SJSA1 (cell line): ENCODE data around the gene SPDYE4. TPM values are rescaled to one million over a fixed set of nuclear protein-coding genes. Genes with fewer than 3 reads are reported as not detected.

Experiments
- DNase-seq, 2 experiments: peaks; one replicate each; pipeline ENCODE4 v3.0.0-alpha.2; 2015 to 2020; ENCODE audit warnings: low spot score in 2 of 2, low read depth in 1 of 2
- H3K27ac ChIP-seq: fragments of 250-450 bp; sonication (Bioruptor Pico); 2 replicates; pipeline ENCODE4 v1.5.1; 2020; ENCODE audit warnings: mild to moderate bottlenecking, moderate library complexity
- H3K27me3 ChIP-seq: fragments of 250-450 bp; sonication (Bioruptor Pico); replicated peaks from 2 replicates; pipeline ENCODE4 v1.5.1; 2020; ENCODE audit warnings: mild to moderate bottlenecking, moderate library complexity
- H3K36me3 ChIP-seq: fragments of 250-450 bp; sonication (Bioruptor Pico); 2 replicates; pipeline ENCODE4 v1.5.1; 2020; ENCODE audit warnings: mild to moderate bottlenecking
- H3K4me1 ChIP-seq: fragments of 250-450 bp; sonication (Bioruptor Pico); replicated peaks from 2 replicates; pipeline ENCODE4 v1.6.1; 2021; ENCODE audit warnings: mild to moderate bottlenecking
- H3K4me3 ChIP-seq: fragments of 250-450 bp; sonication (Bioruptor Pico); 2 replicates; pipeline ENCODE4 v1.5.1; 2020; ENCODE audit warnings: mild to moderate bottlenecking
- H3K9me3 ChIP-seq: fragments of 250-450 bp; sonication (Bioruptor Pico); replicated peaks from 2 replicates; pipeline ENCODE4 v1.5.1; 2020; ENCODE audit warnings: mild to moderate bottlenecking
- total RNA-seq: library from RNA; depleted of rRNA; stranded (reverse); fragments of >200 nt; shearing (Covaris generic); gene quantifications from 2 replicates; pipeline ENCODE4 v1.2.3, GENCODE V29; 2014

The SPDYE4 gene
- total RNA-seq, 1 experiment from 2014 or later: not detected

DNA sequence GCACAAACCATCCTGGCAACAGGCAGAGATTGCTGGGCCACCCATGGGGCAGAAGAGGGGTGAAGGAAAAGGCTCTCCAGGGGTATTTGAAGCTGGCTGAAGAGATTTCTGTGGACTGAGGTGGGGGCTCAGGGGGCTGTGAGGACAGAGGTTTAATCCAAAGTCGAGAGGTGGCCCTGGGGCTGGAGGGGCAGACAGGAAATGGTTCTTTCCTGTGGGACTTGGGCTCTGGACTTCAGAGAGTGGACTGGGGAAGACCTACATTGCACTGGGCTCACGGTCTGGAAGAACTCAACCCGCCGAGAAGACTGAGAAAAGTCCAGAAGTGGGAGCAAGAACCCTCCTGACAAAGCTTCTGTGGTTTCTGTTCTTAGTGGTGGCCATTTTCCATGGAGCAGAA, 16.6 kb downstream of the SPDYE4 start:
- Histone ChIP-seq H3K27me3 (no peaks in the 10 kb centered on the region), H3K27ac (no peak overlapping the region), H3K4me3 (no peak overlapping the region), H3K4me1 (peaks cover 13% of the 10 kb centered on the region), H3K9me3 (no peaks in the 10 kb centered on the region; the same call in 1 of the 2 replicates), H3K36me3 (no peaks in the 10 kb centered on the region)
- no peak for DNase-seq

DNA sequence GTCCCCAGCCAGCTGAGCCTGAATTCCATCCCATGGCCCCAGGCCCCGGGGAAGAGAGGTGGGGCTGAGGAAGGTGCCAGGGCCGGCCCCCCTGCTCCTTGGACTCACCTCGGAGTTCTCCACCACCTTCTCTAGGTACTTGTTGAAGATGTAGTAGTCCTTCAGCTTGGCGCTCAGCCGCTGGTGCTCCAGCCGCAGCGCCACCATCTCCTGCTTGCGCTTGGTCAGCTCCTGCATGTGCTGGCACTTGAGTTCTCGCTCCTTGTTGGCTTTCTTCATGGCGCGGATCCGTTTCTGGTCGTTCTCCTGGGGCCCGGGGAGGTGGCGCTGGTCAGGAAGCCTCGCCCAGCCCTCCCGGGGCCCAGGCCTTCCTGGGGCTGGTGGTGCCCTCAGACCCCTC, 17.0 kb downstream of the SPDYE4 start:
- peaks cover 11% of the 10 kb centered on the region for H3K4me1 ChIP-seq
- H3K27me3 ChIP-seq: no peaks in the 10 kb centered on the region

DNA sequence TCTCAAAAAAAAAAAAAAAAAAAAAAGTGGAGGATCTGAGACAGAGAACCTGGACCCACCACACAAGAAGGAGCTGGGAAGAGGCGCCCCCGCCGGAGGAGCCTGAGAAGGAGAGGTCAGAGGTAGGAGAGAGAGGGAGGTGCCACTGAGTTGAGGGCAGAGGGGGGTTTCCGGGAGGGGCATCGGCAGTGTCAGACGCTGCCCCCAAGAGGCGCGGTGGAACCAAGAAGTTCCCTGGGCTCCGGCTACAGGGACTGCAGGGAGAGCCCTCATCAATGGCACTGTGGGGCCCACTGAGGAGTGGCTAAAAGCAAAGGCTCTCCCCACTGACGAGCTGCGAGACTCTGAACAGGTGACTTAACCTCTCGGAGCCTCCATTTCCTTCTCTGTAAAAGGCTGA, 17.9 kb downstream of the SPDYE4 start:
- H3K36me3 ChIP-seq: no peaks in the 10 kb centered on the region

More for the DNA sequence above, 17.0 kb downstream of the SPDYE4 start:
- Histone ChIP-seq H3K4me3 (no peak overlapping the region), H3K36me3 (no peaks in the 10 kb centered on the region), H3K27ac (no peak overlapping the region), H3K9me3 (no peaks in the 10 kb centered on the region; the same call in 1 of the 2 replicates)
- DNase-seq: no peak

DNA sequence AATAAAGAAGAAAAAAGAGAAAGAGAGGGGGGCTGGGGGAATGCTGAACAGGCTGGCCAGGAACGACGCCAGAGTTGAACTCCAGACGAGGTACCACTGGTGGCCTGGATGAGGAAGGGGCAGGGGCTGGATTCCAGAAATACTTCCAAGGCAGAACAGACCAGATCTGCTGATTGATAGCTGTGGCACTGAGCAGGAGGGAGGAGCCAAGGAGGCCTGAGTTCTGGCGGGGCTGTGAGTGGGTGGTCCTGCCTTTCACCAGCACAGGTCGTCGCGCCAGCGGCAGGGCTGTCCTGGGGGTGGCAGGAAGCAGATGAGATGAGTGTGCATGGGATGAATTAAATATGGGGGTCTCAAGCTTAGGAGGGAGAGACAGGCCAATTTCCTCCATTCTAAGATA, 19.2 kb downstream of the SPDYE4 start:
- Histone ChIP-seq H3K4me1 (peaks cover 4% of the 10 kb centered on the region), H3K4me3 (no peak overlapping the region), H3K9me3 (no peaks in the 10 kb centered on the region), H3K27me3 (no peaks in the 10 kb centered on the region), H3K36me3 (no peaks in the 10 kb centered on the region), H3K27ac (no peak overlapping the region)
- no peak for DNase-seq

More for the DNA sequence above, 17.9 kb downstream of the SPDYE4 start:
- Histone ChIP-seq H3K27me3 (no peaks in the 10 kb centered on the region), H3K9me3 (no peaks in the 10 kb centered on the region), H3K27ac (no peak overlapping the region), H3K4me3 (no peak overlapping the region), H3K4me1 (peaks cover 7% of the 10 kb centered on the region)
- no peak for DNase-seq

DNA sequence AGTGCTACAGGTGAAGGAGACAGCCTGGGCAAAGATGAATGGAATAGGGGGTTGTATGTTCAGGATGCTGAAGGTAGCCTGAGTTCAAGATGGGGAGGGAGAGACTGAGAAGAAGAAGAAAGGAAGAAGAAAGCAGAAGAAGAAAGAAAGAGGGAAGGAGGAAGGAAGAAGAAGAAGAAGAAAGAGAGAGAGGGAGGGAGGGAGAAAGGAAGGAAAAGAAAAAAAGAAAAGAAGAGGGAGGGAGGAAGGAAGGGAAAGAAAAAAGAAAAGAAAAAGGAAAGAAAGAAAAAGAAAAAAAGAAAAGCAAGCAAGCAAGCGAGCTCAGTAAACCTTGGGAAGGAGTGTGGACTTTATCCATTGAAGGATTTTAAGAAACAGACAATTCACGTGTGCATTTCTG, 21.6 kb downstream of the SPDYE4 start:
- H3K4me1 ChIP-seq: peaks cover 14% of the 10 kb centered on the region
- H3K27me3 ChIP-seq: no peaks in the 10 kb centered on the region
- no peak overlapping the region for H3K27ac ChIP-seq
- no peak overlapping the region for H3K4me3 ChIP-seq
- no peaks in the 10 kb centered on the region for H3K36me3 ChIP-seq
- H3K9me3 ChIP-seq: no peaks in the 10 kb centered on the region
- no peak for DNase-seq

DNA sequence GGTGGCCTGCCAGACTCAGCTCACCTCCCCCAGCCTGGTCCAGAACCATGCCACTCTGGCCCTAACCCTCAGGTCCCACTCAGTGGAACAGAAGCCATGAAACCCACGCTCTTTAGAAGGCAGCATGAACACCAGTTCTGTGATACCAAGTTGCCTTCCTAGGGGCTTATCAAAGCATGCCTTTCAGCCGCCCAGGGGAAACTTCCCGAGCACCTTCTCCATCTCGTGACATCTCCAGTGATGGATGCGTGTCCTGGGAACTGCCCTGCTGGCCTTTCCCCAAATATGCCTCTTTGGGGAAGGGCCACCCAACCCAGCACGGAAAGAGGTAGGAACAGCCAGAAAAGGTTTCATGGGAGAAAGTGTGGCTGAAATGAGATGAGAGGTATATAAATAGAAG, 22.0 kb downstream of the SPDYE4 start:
- H3K9me3 ChIP-seq: no peaks in the 10 kb centered on the region
- H3K27ac ChIP-seq: no peak overlapping the region
- H3K4me3 ChIP-seq: no peak overlapping the region
- peaks cover 14% of the 10 kb centered on the region for H3K4me1 ChIP-seq
- no peak for DNase-seq
- no peaks in the 10 kb centered on the region for H3K27me3 ChIP-seq
- H3K36me3 ChIP-seq: no peaks in the 10 kb centered on the region

DNA sequence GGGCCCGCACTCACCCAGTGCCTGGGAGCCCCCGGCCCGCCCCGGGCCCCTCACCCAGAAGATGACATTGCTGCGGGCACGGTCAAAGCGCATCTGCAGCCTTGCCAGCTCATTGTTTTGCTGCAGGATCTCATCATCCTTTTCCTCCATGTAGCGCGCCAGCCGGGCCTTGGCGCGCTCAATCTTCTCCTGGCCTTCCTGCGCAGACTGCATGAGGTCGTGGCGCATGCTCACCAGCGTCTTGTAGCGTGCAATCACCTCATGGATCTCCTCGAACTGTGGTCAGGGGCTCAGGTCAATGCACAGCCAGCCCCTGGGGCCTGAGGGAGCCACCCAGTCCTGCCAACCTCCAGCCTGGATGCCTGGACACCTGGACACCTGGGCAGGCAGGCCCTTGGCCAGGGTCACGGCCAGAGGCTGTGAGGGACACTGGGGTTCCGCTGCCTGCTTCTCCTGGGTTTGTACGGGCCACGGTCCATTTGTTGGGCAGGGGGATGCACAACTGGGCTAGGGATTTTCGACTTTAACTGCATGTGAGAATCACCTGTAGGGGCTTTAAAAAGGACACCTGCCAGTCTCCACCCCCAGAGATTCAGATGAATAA, 22.9 kb downstream of the SPDYE4 start:
- Histone ChIP-seq H3K4me1 (peaks cover 23% of the 10 kb centered on the region), H3K27me3 (no peaks in the 10 kb centered on the region), H3K9me3 (no peaks in the 10 kb centered on the region), H3K27ac (no peak overlapping the region), H3K4me3 (no peak overlapping the region), H3K36me3 (no peaks in the 10 kb centered on the region)
- no peak for DNase-seq

DNA sequence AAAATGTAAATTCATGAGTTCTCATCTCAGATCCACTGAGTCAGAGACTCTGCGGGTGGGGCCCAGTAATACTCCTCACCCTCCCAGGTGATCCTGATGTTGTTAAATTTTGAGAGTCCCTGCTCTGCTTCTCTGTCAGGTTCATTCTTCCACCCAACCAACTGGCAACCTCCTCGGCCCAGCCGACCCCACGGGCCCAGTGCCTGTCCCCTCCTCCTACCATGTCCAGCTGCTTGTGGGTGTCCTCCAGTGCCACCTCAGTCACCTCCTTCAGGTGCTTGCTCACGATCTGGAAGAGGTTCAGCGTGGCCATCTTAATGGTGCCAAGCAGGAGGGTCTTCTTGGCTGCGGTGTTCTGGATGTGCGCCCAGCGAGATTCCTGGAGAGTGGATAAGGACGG, 23.5 kb downstream of the SPDYE4 start:
- H3K4me3 ChIP-seq: no peak overlapping the region
- H3K4me1 ChIP-seq: peaks cover 23% of the 10 kb centered on the region
- no peaks in the 10 kb centered on the region for H3K9me3 ChIP-seq
- no peak overlapping the region for H3K27ac ChIP-seq
- H3K36me3 ChIP-seq: no peaks in the 10 kb centered on the region
- DNase-seq: no peak
- H3K27me3 ChIP-seq: no peaks in the 10 kb centered on the region

DNA sequence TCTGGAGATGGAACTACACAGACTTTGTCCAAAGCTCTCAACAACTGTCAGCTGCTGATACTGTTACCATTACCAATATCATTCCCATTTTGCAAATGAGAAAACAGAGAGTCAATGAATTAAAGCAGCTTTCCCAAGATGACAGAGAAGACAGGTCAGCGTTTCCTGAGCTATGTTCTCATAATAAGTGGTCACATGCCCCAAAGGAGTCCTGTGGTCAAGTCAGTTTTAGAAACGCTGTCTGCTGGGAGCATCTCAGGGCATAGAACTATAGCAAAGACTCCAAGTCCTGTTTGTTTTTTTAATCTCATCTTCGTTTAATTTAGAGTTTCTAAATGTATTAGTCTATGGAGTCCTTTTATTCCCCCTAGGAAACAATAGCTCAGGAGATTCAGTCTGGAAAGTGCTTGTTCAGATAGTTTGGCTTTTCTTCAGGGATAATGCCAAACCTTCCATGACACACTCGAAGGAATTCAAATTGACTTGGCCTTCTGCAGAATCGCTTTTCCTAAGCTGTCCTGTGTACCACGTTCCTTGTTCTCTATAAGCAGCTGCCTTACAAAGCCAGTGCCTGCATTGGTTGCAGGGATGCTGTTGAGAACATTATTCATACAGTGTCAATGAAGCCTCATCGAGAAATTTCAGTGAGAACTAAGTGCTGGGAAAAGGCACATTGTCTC, 25.8 kb downstream of the SPDYE4 start:
- Histone ChIP-seq H3K36me3 (no peaks in the 10 kb centered on the region), H3K4me1 (peaks cover 18% of the 10 kb centered on the region), H3K9me3 (no peaks in the 10 kb centered on the region), H3K27ac (no peak overlapping the region), H3K27me3 (no peaks in the 10 kb centered on the region), H3K4me3 (no peak overlapping the region)
- peak in 1 of 2 experiments; percentile 34 for DNase-seq

DNA sequence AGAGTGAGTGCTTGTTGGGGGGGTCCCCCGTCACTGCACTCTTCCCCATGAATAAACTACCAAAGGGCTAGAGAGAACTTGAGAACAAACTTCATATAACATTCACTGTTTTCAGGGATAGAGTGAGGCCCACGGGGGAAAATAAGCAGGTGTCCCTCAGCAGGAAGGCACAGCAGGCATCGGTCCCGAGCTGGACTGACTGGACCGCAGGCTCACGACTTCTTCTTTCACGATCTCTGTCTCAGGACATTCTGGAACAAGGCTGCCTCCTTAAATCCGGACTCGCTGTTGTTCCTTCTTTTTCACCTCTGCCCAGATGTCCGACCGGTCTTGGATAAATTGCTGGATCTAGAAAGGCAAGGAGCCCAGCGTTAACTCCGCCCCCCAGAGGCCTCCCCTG, 28.5 kb downstream of the SPDYE4 start:
- DNase-seq: no peak
- Histone ChIP-seq H3K4me1 (peaks cover 30% of the 10 kb centered on the region), H3K27ac (no peak overlapping the region), H3K4me3 (no peak overlapping the region), H3K9me3 (no peaks in the 10 kb centered on the region), H3K36me3 (no peaks in the 10 kb centered on the region), H3K27me3 (no peaks in the 10 kb centered on the region)

DNA sequence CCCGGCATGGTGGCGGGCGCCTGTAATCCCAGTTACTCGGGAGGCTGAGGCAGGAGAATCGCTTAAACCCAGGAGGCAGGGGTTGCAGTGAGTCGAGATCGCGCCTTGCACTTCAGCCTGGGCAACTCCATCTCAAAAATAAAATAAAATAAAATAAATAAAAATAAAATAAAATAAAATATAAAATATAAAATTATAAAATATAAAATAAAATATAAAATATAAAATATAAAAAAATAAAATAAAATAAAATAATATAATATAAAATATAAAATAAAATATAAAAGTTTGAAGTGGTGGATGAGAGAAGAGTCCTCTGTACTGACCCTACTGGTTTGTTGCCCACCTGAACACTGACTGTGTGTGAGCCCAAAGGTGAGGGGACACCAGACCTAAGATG, 28.9 kb downstream of the SPDYE4 start:
- H3K27ac ChIP-seq: no peak overlapping the region
- H3K9me3 ChIP-seq: no peaks in the 10 kb centered on the region
- peaks cover 30% of the 10 kb centered on the region for H3K4me1 ChIP-seq
- H3K4me3 ChIP-seq: no peak overlapping the region
- no peaks in the 10 kb centered on the region for H3K36me3 ChIP-seq
- DNase-seq: no peak
- H3K27me3 ChIP-seq: no peaks in the 10 kb centered on the region

DNA sequence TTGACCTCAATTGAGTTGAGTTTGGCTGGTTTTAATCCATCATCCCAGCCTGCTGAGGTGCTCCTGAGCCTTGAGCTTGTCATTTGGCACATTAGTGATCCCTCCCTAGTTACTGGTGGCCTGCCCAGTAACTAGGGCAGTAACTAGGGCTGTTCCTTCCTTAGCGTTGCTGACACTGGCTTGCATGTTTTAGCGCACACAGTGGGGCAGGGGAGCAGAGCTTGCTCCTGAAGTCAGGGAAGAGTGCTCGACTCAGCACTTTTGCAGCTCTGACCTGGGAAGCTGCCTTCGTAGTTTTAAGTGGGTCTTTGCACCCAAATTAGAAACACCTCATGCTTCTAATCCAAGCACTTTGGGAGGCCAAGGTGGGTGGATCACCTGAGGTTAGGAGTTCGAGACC, 29.4 kb downstream of the SPDYE4 start:
- H3K36me3 ChIP-seq: no peaks in the 10 kb centered on the region
- no peaks in the 10 kb centered on the region for H3K9me3 ChIP-seq
- peaks cover 30% of the 10 kb centered on the region for H3K4me1 ChIP-seq
- no peaks in the 10 kb centered on the region for H3K27me3 ChIP-seq
- no peak for DNase-seq
- no peak overlapping the region for H3K4me3 ChIP-seq
- no peak overlapping the region for H3K27ac ChIP-seq

DNA sequence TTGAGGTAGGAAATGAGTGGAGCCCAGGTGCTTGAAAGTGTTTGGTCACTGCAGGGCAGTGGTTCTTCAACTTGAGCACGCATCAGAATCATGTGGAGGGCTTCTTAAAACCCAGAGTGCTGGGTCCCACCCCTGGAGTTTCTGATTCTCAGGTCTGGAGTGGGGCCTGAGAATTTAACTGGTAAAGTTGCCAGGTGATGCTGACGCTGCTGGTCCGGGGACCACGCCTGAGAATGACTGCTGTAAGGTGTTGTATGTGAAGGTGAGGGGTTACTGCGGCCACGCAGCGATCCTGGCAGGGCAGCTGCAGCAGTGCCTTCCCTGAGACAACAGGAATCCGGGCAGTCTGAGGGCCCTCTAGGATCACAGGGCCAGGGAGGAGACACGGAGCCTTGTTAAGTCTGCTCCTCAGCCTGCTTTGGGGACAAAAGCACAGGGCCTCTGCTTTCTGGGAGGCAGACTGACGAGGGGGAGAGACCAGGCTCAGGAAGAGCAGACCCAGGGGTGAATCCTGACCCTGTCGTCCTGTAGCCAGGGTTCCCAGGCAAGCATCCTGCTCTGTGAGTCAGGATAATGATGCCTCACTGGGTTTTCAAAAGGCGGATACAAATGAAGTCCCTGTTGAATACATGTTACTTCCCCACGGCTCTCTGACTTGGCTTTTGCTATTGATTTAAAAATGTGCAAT, 30.0 kb downstream of the SPDYE4 start:
- H3K4me1 ChIP-seq: peaks cover 30% of the 10 kb centered on the region
- H3K4me3 ChIP-seq: no peak overlapping the region
- no peaks in the 10 kb centered on the region for H3K9me3 ChIP-seq
- no peaks in the 10 kb centered on the region for H3K27me3 ChIP-seq
- DNase-seq: no peak
- H3K27ac ChIP-seq: no peak overlapping the region
- H3K36me3 ChIP-seq: no peaks in the 10 kb centered on the region

DNA sequence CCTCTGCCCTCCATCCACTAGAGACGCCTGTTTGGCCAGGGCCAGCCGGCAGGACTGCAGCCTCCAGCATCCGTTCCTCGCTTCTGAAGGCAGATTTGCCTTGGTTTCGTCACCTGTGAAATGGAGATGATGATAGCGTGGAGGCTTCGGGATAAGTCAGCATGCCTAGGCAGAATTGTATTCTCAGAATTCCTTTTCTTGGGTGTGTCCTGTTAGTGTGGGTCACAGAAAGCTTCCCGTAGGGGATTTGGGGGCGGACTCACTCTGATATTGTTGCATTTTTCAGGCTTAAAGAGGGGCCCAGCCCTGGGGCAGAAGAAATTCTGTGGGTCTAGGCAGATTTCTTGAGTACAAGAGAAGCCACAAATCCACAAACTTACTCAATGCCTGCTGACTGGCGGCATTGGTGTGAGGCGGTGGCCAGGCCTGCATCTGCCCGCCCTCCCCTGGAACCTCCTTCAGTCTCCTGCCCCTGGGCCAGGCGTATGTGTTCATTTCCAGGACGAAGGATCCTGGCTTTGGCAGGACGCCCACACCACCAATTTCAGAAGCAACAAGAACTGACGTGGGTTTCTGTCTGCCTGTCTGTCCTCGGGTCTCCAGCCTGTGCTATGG, 31.3 kb downstream of the SPDYE4 start:
- Histone ChIP-seq H3K4me1 (peaks cover 20% of the 10 kb centered on the region), H3K4me3 (no peak overlapping the region), H3K9me3 (no peaks in the 10 kb centered on the region), H3K27ac (peak overlapping the region; percentile 29), H3K36me3 (no peaks in the 10 kb centered on the region), H3K27me3 (no peaks in the 10 kb centered on the region)
- DNase-seq: peak in 1 of 2 experiments; percentile 37
